Activated T-helper 9 cell treated with anti-CD3 and anti-CD28 coated beads, Interleukin-2, amount 50 U/mL, for 16 hours (primary cell): ENCODE measurements around the gene PRKAG2.
"Not testable (repeated sequence)": the region's sequence is repeated elsewhere in the genome, so short reads cannot be mapped to it uniquely, and the experiment has no call there.

Source experiments
- DNase-seq: peaks from one replicate; pipeline ENCODE4 v3.0.0-alpha.2; 2020; ENCODE audit warnings: low read depth

The PRKAG2 gene

GRCh38 chr7:151586531-151587260 lies 290.2 kb downstream of the PRKAG2 start:
- DNase-seq: no peak

- no peak for DNase-seq
Observed at GRCh38 chr7:151585744-151586393, 291.0 kb downstream of the PRKAG2 start.

GRCh38 chr7:151581741-151582140 lies 295.2 kb downstream of the PRKAG2 start:
- no peak for DNase-seq

- DNase-seq: no peak
Observed at GRCh38 chr7:151579644-151580043, 297.3 kb downstream of the PRKAG2 start.

GRCh38 chr7:151575410-151575809 lies 301.5 kb downstream of the PRKAG2 start:
- DNase-seq: no peak

GRCh38 chr7:151573046-151573445 lies 303.9 kb downstream of the PRKAG2 start:
- DNase-seq: not testable (repeated sequence)

- DNase-seq: no peak
Observed at GRCh38 chr7:151572136-151572535, 304.8 kb downstream of the PRKAG2 start.

- no peak for DNase-seq
Observed at GRCh38 chr7:151571471-151571870, 305.4 kb downstream of the PRKAG2 start.

GRCh38 chr7:151570366-151570915 lies 306.5 kb downstream of the PRKAG2 start:
- no peak for DNase-seq

- DNase-seq: no peak
Observed at GRCh38 chr7:151568956-151569940, 307.7 kb downstream of the PRKAG2 start.

GRCh38 chr7:151566897-151567320 lies 310.0 kb downstream of the PRKAG2 start:
- no peak for DNase-seq

- DNase-seq: no peak
Observed at GRCh38 chr7:151565541-151565940, 311.4 kb downstream of the PRKAG2 start.

- DNase-seq: no peak
Observed at GRCh38 chr7:151560243-151560642, 316.7 kb downstream of the PRKAG2 start.

- DNase-seq: no peak
Observed at GRCh38 chr7:151559557-151560183, 317.2 kb downstream of the PRKAG2 start.

GRCh38 chr7:151558575-151558974 lies 318.3 kb downstream of the PRKAG2 start:
- no peak for DNase-seq

GRCh38 chr7:151556592-151556991 lies 320.3 kb downstream of the PRKAG2 start:
- DNase-seq: no peak

- DNase-seq: no peak
Observed at GRCh38 chr7:151553356-151553755, 323.6 kb downstream of the PRKAG2 start.

GRCh38 chr7:151552352-151553028 lies 324.4 kb downstream of the PRKAG2 start:
- no peak for DNase-seq

- no peak for DNase-seq
Observed at GRCh38 chr7:151551820-151552219, 325.1 kb downstream of the PRKAG2 start.

- no peak for DNase-seq
Observed at GRCh38 chr7:151550656-151551286, 326.1 kb downstream of the PRKAG2 start.

- DNase-seq: no peak
Observed at GRCh38 chr7:151549644-151550043, 327.3 kb downstream of the PRKAG2 start.
